ENCODE data around the gene RARRES2.

DNA sequence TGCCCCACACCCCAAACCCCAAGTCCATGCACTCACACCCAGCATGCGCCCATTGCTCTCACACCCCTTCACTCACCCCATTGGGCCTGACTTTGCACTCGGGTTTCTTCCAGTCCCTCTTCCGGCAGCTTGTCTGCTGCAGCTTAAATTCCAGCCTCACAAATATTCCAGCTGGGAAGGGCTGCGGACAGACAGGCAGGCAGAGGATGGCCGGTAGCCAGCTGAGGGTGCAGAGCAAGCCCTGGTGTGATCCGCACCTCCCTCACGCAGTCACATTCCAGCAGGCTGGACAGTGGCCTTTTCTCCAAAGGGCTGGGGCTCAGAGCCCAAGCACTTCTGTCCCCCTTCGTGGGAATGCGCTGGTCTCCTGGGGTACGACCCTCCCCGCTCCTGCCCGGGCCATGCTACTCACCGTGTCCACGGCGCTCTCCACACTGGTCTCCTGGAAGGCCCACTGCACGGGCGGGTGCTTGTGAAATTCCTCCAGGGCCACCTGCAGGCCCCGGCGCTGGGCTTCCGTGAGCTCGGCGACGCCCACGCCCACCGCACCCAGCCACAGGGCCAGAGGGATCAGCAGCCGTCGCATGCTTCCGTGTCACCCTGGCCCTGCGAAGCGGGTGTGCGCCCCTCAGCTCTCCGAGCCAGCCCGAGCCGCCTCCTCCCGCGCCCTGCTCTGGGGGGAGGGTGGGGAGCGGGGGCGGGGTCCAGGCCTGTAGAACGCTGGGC lies 1.2 kb downstream of the RARRES2 start:
- TF ChIP-seq, protein P1, sequence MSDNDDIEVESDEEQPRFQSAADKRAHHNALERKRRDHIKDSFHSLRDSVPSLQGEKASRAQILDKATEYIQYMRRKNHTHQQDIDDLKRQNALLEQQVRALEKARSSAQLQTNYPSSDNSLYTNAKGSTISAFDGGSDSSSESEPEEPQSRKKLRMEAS (IDR thresholded peaks at IDR 0.05; ENCODE audit: low read depth), result no peak
- TF ChIP-seq, protein P2, sequence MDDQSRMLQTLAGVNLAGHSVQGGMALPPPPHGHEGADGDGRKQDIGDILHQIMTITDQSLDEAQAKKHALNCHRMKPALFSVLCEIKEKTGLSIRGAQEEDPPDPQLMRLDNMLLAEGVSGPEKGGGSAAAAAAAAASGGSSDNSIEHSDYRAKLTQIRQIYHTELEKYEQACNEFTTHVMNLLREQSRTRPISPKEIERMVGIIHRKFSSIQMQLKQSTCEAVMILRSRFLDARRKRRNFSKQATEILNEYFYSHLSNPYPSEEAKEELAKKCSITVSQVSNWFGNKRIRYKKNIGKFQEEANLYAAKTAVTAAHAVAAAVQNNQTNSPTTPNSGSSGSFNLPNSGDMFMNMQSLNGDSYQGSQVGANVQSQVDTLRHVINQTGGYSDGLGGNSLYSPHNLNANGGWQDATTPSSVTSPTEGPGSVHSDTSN (IDR thresholded peaks at IDR 0.05), result no peak
- no peak for TF ChIP-seq MXI1 (IDR thresholded peaks at IDR 0.05; ENCODE audit: low read depth, low read length)
- TF ChIP-seq EZH2phosphoT487 (IDR thresholded peaks at IDR 0.05; ENCODE audit: borderline replicate concordance, low read depth), result no peak
- TF ChIP-seq, protein P3, sequence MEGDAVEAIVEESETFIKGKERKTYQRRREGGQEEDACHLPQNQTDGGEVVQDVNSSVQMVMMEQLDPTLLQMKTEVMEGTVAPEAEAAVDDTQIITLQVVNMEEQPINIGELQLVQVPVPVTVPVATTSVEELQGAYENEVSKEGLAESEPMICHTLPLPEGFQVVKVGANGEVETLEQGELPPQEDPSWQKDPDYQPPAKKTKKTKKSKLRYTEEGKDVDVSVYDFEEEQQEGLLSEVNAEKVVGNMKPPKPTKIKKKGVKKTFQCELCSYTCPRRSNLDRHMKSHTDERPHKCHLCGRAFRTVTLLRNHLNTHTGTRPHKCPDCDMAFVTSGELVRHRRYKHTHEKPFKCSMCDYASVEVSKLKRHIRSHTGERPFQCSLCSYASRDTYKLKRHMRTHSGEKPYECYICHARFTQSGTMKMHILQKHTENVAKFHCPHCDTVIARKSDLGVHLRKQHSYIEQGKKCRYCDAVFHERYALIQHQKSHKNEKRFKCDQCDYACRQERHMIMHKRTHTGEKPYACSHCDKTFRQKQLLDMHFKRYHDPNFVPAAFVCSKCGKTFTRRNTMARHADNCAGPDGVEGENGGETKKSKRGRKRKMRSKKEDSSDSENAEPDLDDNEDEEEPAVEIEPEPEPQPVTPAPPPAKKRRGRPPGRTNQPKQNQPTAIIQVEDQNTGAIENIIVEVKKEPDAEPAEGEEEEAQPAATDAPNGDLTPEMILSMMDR (IDR thresholded peaks at IDR 0.05), result no peak
- TF ChIP-seq, protein P4, sequence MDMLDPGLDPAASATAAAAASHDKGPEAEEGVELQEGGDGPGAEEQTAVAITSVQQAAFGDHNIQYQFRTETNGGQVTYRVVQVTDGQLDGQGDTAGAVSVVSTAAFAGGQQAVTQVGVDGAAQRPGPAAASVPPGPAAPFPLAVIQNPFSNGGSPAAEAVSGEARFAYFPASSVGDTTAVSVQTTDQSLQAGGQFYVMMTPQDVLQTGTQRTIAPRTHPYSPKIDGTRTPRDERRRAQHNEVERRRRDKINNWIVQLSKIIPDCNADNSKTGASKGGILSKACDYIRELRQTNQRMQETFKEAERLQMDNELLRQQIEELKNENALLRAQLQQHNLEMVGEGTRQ (IDR thresholded peaks at IDR 0.05; ENCODE audit: borderline replicate concordance, low read depth, low read length), result no peak
- TF ChIP-seq NRF1 (IDR thresholded peaks at IDR 0.05; ENCODE audit: low read depth, low read length), result no peak
- TF ChIP-seq, protein P5, sequence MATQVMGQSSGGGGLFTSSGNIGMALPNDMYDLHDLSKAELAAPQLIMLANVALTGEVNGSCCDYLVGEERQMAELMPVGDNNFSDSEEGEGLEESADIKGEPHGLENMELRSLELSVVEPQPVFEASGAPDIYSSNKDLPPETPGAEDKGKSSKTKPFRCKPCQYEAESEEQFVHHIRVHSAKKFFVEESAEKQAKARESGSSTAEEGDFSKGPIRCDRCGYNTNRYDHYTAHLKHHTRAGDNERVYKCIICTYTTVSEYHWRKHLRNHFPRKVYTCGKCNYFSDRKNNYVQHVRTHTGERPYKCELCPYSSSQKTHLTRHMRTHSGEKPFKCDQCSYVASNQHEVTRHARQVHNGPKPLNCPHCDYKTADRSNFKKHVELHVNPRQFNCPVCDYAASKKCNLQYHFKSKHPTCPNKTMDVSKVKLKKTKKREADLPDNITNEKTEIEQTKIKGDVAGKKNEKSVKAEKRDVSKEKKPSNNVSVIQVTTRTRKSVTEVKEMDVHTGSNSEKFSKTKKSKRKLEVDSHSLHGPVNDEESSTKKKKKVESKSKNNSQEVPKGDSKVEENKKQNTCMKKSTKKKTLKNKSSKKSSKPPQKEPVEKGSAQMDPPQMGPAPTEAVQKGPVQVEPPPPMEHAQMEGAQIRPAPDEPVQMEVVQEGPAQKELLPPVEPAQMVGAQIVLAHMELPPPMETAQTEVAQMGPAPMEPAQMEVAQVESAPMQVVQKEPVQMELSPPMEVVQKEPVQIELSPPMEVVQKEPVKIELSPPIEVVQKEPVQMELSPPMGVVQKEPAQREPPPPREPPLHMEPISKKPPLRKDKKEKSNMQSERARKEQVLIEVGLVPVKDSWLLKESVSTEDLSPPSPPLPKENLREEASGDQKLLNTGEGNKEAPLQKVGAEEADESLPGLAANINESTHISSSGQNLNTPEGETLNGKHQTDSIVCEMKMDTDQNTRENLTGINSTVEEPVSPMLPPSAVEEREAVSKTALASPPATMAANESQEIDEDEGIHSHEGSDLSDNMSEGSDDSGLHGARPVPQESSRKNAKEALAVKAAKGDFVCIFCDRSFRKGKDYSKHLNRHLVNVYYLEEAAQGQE (IDR thresholded peaks at IDR 0.05; ENCODE audit: low read depth, low read length), result no peak

All from SK-N-SH (cell line).